ENCODE measurements around the gene BCL2L14. TPM values are rescaled to one million over a fixed set of nuclear protein-coding genes. Genes with fewer than 3 reads are reported as not detected.

The BCL2L14 gene
- total and polyA plus RNA-seq, 9 of the 15 experiments (the other 6 are each of a cell fraction or from before 2014, with no cell fraction given), result not detected

GRCh38 chr12:12035229-12035628 lies 35.5 kb upstream of the BCL2L14 start:
- Histone ChIP-seq H3K9me3 (replicated peaks; ENCODE audit: control insufficient read depth, insufficient read depth, low read depth, low read length) (no peaks in the 10 kb centered on the region), H3K27me3 (ENCODE audit: control insufficient read depth in 2 of 2, insufficient read depth in 2 of 2, low read length in 2 of 2) (no peaks in the 10 kb centered on the region; a peak in 1 of 5 replicates), H3K36me3 (ENCODE audit: control insufficient read depth, insufficient read depth, low read length) (no peaks in the 10 kb centered on the region), H3K4me3 (no peak overlapping the region), H2AFZ (ENCODE audit: low read depth, low read length) (no peak overlapping the region), H3K9me1 (ENCODE audit: control insufficient read depth, insufficient read depth, low read length) (no peaks in the 10 kb centered on the region), H3K4me2 (ENCODE audit: insufficient read depth, low read length) (no peak overlapping the region), H3K4me1 (replicated peaks in 1 of 2; ENCODE audit: control insufficient read depth in 2 of 2, insufficient read depth in 2 of 2, low read length in 2 of 2) (no peaks in the 10 kb centered on the region), H3K9ac (ENCODE audit: insufficient read depth in 1 of 2, low read depth in 2 of 2, low read length in 2 of 2) (no peak overlapping the region), H4K20me1 (replicated peaks; ENCODE audit: control insufficient read depth, insufficient read depth, low read length) (no peaks in the 10 kb centered on the region), H3K79me2 (ENCODE audit: control insufficient read depth, insufficient read depth, low read length) (no peaks in the 10 kb centered on the region), H3K27ac (ENCODE audit: extremely low read depth, low read depth, low read length) (no peak overlapping the region)
- in situ Hi-C loops (cut with MboI) (no loop called here), intact Hi-C loops (cut with micrococcal nuclease) (loop anchor here (5.0 to 10.0 kb wide), 2 partner anchors 480 to 667 kb away; no protein-coding TSS in a partner anchor)
- no peak for TF ChIP-seq ZNF395 (CRISPR knock-in tag; IDR thresholded peaks at IDR 0.05)
- TF ChIP-seq RNF219 (CRISPR knock-in tag; IDR thresholded peaks at IDR 0.05), result no peak
- TF ChIP-seq ZNF184 (CRISPR knock-in tag; IDR thresholded peaks at IDR 0.05), result no peak
- no peak for TF ChIP-seq ZBTB9 (CRISPR knock-in tag; IDR thresholded peaks at IDR 0.05)
- no peak for TF ChIP-seq NUFIP1 (IDR thresholded peaks at IDR 0.05; ENCODE audit: partially characterized antibody)
- TF ChIP-seq HNRNPL (IDR thresholded peaks at IDR 0.05; ENCODE audit: low read depth, low read length), result no peak
- TF ChIP-seq ZNF347 (CRISPR knock-in tag; IDR thresholded peaks at IDR 0.05; ENCODE audit: low read depth), result no peak
- TF ChIP-seq POU5F1 (IDR thresholded peaks at IDR 0.05; ENCODE audit: borderline replicate concordance, low read depth, low read length, partially characterized antibody), result no peak
- no peak for TF ChIP-seq MAX (CRISPR knock-in tag; IDR thresholded peaks at IDR 0.05)
- TF ChIP-seq ZNF274 (IDR thresholded peaks at IDR 0.05; ENCODE audit: borderline replicate concordance, low read depth, low read length), result no peak
- ATAC-seq (no peak), FAIRE-seq (no peak), DNase-seq (ENCODE audit: extremely low read depth in 1 of 4, low spot score in 3 of 4) (no peak)
- WGBS (ENCODE audit: insufficient coverage, low coverage, missing lambda C conversion rate), result 0% methylated on average over 1 of the region's 1 CpG
- BruUV-seq (replicated peaks), result no TSS peak
- ChIA-PET CTCF (ENCODE audit: low intra/inter-chr PET ratio) (interaction anchor here (1.2 kb wide), 1 partner anchor 292 kb away, joined by 4 read pairs; no protein-coding TSS in a partner anchor), POLR2A (no interaction called here)

All from K562 (cell line).